Thyroid gland (tissue), 4 donors: ENCODE results near the gene POLR3GL.

Source experiments
- CTCF ChIP-seq, 6 experiments: fragments of 200-600 bp in 3 of 6; fragments of 450-650 bp in 3 of 6; sonication (generic) in 3 of 6; IDR thresholded peaks; one replicate each; pipeline ENCODE4 v1.5.1; 2016 to 2019; ENCODE audit warnings: antibody characterized with exemption in 6 of 6, mild to moderate bottlenecking in 2 of 6, inconsistent platforms in 1 of 6, moderate library complexity in 1 of 6
- POLR2A ChIP-seq, 2 donors: fragments of 450-650 bp; IDR thresholded peaks; one replicate each; pipeline ENCODE4 v1.6.1; 2017; ENCODE audit warnings: antibody characterized with exemption in 2 of 2, mild to moderate bottlenecking in 2 of 2, moderate library complexity in 1 of 2

- no peak for TF ChIP-seq CTCF (IDR thresholded peaks at IDR 0.05)
- no peak for TF ChIP-seq POLR2A (IDR thresholded peaks at IDR 0.05)
Measured at GRCh38 chr1:145965119-145965744, 742 bp downstream of the POLR3GL start.
